Choroid plexus epithelial cell (primary cell): ENCODE results near the gene MET.
"Not testable (repeated sequence)": the region's sequence is repeated elsewhere in the genome, so short reads cannot be mapped to it uniquely, and the experiment has no call there.

Source experiments
- DNase-seq: peaks from one replicate; pipeline ENCODE4 v3.0.0-alpha.2; 2010; ENCODE audit warnings: low read depth
- H3K4me3 ChIP-seq: 2 replicates; pipeline ENCODE4 v1.5.1; 2011; ENCODE audit warnings: low read depth, mild to moderate bottlenecking, control low read depth, low read length, moderate library complexity
- CTCF ChIP-seq: conservative IDR thresholded peaks from 2 replicates; pipeline ENCODE4 v1.5.1; 2011; ENCODE audit warnings: low read depth, mild to moderate bottlenecking, control low read depth, inconsistent platforms, low read length, moderate library complexity

Gene MET

GRCh38 chr7:116806046-116806944, 134.3 kb downstream of the MET start:
- H3K4me3 ChIP-seq: no peak overlapping the region
- TF ChIP-seq CTCF: no peak
- no peak for DNase-seq

- no peak for TF ChIP-seq CTCF
- DNase-seq: no peak
- no peak overlapping the region for H3K4me3 ChIP-seq
Measured at GRCh38 chr7:116807011-116807560, 135.1 kb downstream of the MET start.

GRCh38 chr7:116809636-116810266, 137.8 kb downstream of the MET start:
- H3K4me3 ChIP-seq: no peak overlapping the region
- peak; percentile 87 for DNase-seq
- TF ChIP-seq CTCF: peak; percentile 62

GRCh38 chr7:116810267-116811116, 138.5 kb downstream of the MET start:
- DNase-seq: peak; percentile 30
- TF ChIP-seq CTCF: no peak
- H3K4me3 ChIP-seq: no peak overlapping the region

- TF ChIP-seq CTCF: no peak
- no peak for DNase-seq
- H3K4me3 ChIP-seq: no peak overlapping the region
Measured at GRCh38 chr7:116811768-116812167, 139.8 kb downstream of the MET start.

- DNase-seq: no peak
- no peak for TF ChIP-seq CTCF
- H3K4me3 ChIP-seq: no peak overlapping the region
Measured at GRCh38 chr7:116812860-116813259, 140.9 kb downstream of the MET start.

- H3K4me3 ChIP-seq: not testable (repeated sequence)
- peak; percentile 44 for DNase-seq
Measured at GRCh38 chr7:116813371-116813770, 141.4 kb downstream of the MET start.
